ENCODE results near the gene DISP3.

DNA sequence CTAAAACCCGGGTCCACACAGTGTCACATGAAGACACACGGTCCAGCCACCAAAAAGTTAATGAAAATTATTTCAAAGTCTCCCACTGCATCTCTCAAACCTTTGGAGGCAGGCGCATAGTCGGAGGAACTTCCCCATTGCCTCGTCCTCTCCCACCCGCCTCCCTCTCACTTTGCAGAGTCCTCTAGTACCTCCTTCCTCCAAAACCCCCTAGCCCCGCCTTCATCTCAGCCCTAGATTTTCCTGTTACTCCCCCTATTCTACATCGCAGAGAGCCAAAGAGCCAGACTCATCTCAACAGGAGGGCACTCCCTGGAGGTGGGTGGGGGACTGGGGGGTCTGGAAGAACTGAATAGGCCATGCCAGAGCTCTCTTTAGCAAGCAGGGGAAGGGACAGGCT lies 79.3 kb downstream of the DISP3 start:
- TF ChIP-seq, protein P1, sequence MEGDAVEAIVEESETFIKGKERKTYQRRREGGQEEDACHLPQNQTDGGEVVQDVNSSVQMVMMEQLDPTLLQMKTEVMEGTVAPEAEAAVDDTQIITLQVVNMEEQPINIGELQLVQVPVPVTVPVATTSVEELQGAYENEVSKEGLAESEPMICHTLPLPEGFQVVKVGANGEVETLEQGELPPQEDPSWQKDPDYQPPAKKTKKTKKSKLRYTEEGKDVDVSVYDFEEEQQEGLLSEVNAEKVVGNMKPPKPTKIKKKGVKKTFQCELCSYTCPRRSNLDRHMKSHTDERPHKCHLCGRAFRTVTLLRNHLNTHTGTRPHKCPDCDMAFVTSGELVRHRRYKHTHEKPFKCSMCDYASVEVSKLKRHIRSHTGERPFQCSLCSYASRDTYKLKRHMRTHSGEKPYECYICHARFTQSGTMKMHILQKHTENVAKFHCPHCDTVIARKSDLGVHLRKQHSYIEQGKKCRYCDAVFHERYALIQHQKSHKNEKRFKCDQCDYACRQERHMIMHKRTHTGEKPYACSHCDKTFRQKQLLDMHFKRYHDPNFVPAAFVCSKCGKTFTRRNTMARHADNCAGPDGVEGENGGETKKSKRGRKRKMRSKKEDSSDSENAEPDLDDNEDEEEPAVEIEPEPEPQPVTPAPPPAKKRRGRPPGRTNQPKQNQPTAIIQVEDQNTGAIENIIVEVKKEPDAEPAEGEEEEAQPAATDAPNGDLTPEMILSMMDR (IDR thresholded peaks at IDR 0.05): no peak
- TF ChIP-seq POLR2AphosphoS5 (IDR thresholded peaks at IDR 0.05; ENCODE audit: low read depth, low read length) (no peak), SIN3A (IDR thresholded peaks at IDR 0.05; ENCODE audit: borderline replicate concordance, insufficient read depth, low read depth, low read length) (no peak)
- TF ChIP-seq, protein P2, sequence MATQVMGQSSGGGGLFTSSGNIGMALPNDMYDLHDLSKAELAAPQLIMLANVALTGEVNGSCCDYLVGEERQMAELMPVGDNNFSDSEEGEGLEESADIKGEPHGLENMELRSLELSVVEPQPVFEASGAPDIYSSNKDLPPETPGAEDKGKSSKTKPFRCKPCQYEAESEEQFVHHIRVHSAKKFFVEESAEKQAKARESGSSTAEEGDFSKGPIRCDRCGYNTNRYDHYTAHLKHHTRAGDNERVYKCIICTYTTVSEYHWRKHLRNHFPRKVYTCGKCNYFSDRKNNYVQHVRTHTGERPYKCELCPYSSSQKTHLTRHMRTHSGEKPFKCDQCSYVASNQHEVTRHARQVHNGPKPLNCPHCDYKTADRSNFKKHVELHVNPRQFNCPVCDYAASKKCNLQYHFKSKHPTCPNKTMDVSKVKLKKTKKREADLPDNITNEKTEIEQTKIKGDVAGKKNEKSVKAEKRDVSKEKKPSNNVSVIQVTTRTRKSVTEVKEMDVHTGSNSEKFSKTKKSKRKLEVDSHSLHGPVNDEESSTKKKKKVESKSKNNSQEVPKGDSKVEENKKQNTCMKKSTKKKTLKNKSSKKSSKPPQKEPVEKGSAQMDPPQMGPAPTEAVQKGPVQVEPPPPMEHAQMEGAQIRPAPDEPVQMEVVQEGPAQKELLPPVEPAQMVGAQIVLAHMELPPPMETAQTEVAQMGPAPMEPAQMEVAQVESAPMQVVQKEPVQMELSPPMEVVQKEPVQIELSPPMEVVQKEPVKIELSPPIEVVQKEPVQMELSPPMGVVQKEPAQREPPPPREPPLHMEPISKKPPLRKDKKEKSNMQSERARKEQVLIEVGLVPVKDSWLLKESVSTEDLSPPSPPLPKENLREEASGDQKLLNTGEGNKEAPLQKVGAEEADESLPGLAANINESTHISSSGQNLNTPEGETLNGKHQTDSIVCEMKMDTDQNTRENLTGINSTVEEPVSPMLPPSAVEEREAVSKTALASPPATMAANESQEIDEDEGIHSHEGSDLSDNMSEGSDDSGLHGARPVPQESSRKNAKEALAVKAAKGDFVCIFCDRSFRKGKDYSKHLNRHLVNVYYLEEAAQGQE (IDR thresholded peaks at IDR 0.05; ENCODE audit: insufficient read depth in 1 of 2, low read depth in 2 of 2, low read length in 1 of 2): no peak
